ENCODE data around the gene RHOF.

Gene RHOF

GRCh38 chr12:121819212-121819949 is 25.9 kb upstream of the RHOF start:
- DNase-seq = no peak

- DNase-seq = no peak
Observed at GRCh38 chr12:121817648-121818043, 24.2 kb upstream of the RHOF start.

GRCh38 chr12:121816925-121817647 is 23.6 kb upstream of the RHOF start:
- no peak for DNase-seq

- no peak for DNase-seq
Observed at GRCh38 chr12:121815263-121815662, 21.8 kb upstream of the RHOF start.

GRCh38 chr12:121814429-121815119 is 21.1 kb upstream of the RHOF start:
- DNase-seq = no peak

GRCh38 chr12:121813951-121814350 is 20.5 kb upstream of the RHOF start:
- no peak for DNase-seq

GRCh38 chr12:121812921-121813896 is 19.7 kb upstream of the RHOF start:
- DNase-seq = no peak

GRCh38 chr12:121812320-121812871 is 18.9 kb upstream of the RHOF start:
- DNase-seq = no peak

- peak; percentile 72 for DNase-seq
Observed at GRCh38 chr12:121811434-121812319, 18.2 kb upstream of the RHOF start.

GRCh38 chr12:121810833-121811433 is 17.4 kb upstream of the RHOF start:
- DNase-seq = no peak

- DNase-seq = no peak
Observed at GRCh38 chr12:121810234-121810817, 16.8 kb upstream of the RHOF start.

GRCh38 chr12:121809712-121810116 is 16.2 kb upstream of the RHOF start:
- DNase-seq = no peak

GRCh38 chr12:121808623-121809022 is 15.1 kb upstream of the RHOF start:
- no peak for DNase-seq

GRCh38 chr12:121807642-121808347 is 14.3 kb upstream of the RHOF start:
- DNase-seq = no peak

GRCh38 chr12:121806546-121807423 is 13.3 kb upstream of the RHOF start:
- DNase-seq = no peak

- no peak for DNase-seq
Observed at GRCh38 chr12:121806009-121806545, 12.6 kb upstream of the RHOF start.

GRCh38 chr12:121805171-121806008 is 11.9 kb upstream of the RHOF start:
- no peak for DNase-seq

Measured in NCI-H1092 treated with DMSO at 0.1 percent for 48 hours (cell line).